Measurements from ENCODE around the gene CCDC170. TPM values are rescaled to one million over a fixed set of nuclear protein-coding genes. Genes with fewer than 3 reads are reported as not detected.
"Not testable (repeated sequence)": the region's sequence is repeated elsewhere in the genome, so short reads cannot be mapped to it uniquely, and the experiment has no call there.

CCDC170 gene
- total RNA-seq, 1 donor from 2014 or later: 0.14 TPM

GRCh38 chr6:151512481-151512880 is 18.7 kb downstream of the CCDC170 start:
- FAIRE-seq (no peak), DNase-seq (ENCODE audit: low read depth) (no peak)
- H3K9ac ChIP-seq (ENCODE audit: low read length): no peak overlapping the region
- Mint-ChIP-seq H3K36me3 (ENCODE audit: low read depth, unreplicated experiment) (no peaks in the 10 kb centered on the region), H3K9me3 (ENCODE audit: unreplicated experiment) (peaks cover 5% of the 10 kb centered on the region), H3K27ac (ENCODE audit: unreplicated experiment) (no peak overlapping the region), H3K27me3 (ENCODE audit: low read depth, unreplicated experiment) (no peaks in the 10 kb centered on the region), H3K4me1 (ENCODE audit: low read depth, unreplicated experiment) (no peaks in the 10 kb centered on the region), H3K4me3 (ENCODE audit: unreplicated experiment) (no peak overlapping the region)
- no peak overlapping the region for H3K4me2 ChIP-seq (ENCODE audit: low read length)
- H3K36me3 ChIP-seq (ENCODE audit: insufficient read depth, low read length): no peaks in the 10 kb centered on the region
- no peaks in the 10 kb centered on the region for H4K20me1 ChIP-seq (ENCODE audit: insufficient read depth, low read length)
- H2AFZ ChIP-seq (ENCODE audit: low read depth, low read length): no peak overlapping the region
- no peaks in the 10 kb centered on the region for H3K79me2 ChIP-seq (ENCODE audit: insufficient read depth, low read length)
- no peaks in the 10 kb centered on the region for H3K9me3 ChIP-seq (ENCODE audit: insufficient read depth, low read depth, low read length)
- H3K27ac ChIP-seq (ENCODE audit: low read depth, low read length): no peak overlapping the region
- no peak for TF ChIP-seq EZH2 (IDR thresholded peaks at IDR 0.05; ENCODE audit: insufficient read depth, low read length)
- TF ChIP-seq, protein P1, sequence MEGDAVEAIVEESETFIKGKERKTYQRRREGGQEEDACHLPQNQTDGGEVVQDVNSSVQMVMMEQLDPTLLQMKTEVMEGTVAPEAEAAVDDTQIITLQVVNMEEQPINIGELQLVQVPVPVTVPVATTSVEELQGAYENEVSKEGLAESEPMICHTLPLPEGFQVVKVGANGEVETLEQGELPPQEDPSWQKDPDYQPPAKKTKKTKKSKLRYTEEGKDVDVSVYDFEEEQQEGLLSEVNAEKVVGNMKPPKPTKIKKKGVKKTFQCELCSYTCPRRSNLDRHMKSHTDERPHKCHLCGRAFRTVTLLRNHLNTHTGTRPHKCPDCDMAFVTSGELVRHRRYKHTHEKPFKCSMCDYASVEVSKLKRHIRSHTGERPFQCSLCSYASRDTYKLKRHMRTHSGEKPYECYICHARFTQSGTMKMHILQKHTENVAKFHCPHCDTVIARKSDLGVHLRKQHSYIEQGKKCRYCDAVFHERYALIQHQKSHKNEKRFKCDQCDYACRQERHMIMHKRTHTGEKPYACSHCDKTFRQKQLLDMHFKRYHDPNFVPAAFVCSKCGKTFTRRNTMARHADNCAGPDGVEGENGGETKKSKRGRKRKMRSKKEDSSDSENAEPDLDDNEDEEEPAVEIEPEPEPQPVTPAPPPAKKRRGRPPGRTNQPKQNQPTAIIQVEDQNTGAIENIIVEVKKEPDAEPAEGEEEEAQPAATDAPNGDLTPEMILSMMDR (IDR thresholded peaks at IDR 0.05; ENCODE audit: insufficient read depth, low read depth, low read length): no peak
- no peaks in the 10 kb centered on the region for H3K27me3 ChIP-seq (ENCODE audit: insufficient read depth, low read length)
- H3K4me1 ChIP-seq (ENCODE audit: insufficient read depth, low read length): no peaks in the 10 kb centered on the region
- no peak overlapping the region for H3K4me3 ChIP-seq (ENCODE audit: insufficient read depth, low read depth, low read length)

DNA sequence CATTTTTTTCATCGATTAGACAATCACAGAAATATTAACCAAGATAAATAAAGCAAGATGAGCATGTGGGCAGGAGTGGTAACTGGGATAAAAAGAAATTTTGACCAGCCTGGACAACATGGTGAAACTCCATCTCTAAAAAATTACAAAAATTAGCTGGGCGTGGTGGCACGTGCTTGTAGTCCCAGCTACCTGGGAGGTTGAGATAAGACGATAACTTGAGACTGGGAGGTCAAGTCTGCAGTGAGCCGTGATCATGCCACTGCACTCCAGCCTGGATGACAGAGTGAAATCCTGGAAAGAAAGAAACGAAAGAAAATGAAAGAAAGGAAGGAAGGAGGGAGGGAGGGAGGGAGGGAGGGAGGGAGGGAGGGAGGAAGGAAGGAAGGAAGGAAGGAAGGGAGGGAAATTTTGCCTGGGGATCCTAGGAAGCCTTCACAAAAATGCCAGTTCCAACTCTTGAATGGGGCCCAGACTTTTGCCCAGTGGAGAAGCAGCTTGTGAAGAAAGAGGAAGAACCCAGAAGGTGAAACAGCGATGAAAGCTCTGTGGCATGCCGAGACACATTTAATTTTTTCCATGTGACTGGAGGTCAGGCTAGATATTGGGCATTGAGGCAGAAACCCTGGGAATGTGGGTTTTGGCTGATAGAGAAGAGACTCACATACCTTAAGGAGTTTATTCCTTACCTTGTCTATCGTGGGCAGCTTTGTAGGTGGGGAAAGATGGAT is 20.3 kb downstream of the CCDC170 start:
- no peaks in the 10 kb centered on the region for H3K4me1 ChIP-seq (ENCODE audit: insufficient read depth, low read length)
- H3K36me3 Mint-ChIP-seq (ENCODE audit: low read depth, unreplicated experiment): no peaks in the 10 kb centered on the region
- peaks cover 16% of the 10 kb centered on the region for H3K9me3 Mint-ChIP-seq (ENCODE audit: unreplicated experiment)
- no peaks in the 10 kb centered on the region for H3K27me3 ChIP-seq (ENCODE audit: insufficient read depth, low read length)
- H3K79me2 ChIP-seq (ENCODE audit: insufficient read depth, low read length): no peaks in the 10 kb centered on the region
- DNase-seq (ENCODE audit: low read depth): no peak
- no peaks in the 10 kb centered on the region for H3K27me3 Mint-ChIP-seq (ENCODE audit: low read depth, unreplicated experiment)
- no peaks in the 10 kb centered on the region for H3K4me1 Mint-ChIP-seq (ENCODE audit: low read depth, unreplicated experiment)
- no peak overlapping the region for H3K27ac ChIP-seq (ENCODE audit: low read depth, low read length)
- H3K36me3 ChIP-seq (ENCODE audit: insufficient read depth, low read length): no peaks in the 10 kb centered on the region
- no peak overlapping the region for H3K9ac ChIP-seq (ENCODE audit: low read length)
- no peaks in the 10 kb centered on the region for H4K20me1 ChIP-seq (ENCODE audit: insufficient read depth, low read length)
- FAIRE-seq: no peak
- H3K9me3 ChIP-seq (ENCODE audit: insufficient read depth, low read depth, low read length): peaks cover 4% of the 10 kb centered on the region
- no peak overlapping the region for H2AFZ ChIP-seq (ENCODE audit: low read depth, low read length)
- H3K27ac Mint-ChIP-seq (ENCODE audit: unreplicated experiment): no peak overlapping the region
- H3K4me2 ChIP-seq (ENCODE audit: low read length): no peak overlapping the region
- H3K4me3 Mint-ChIP-seq (ENCODE audit: unreplicated experiment): no peak overlapping the region
- H3K4me3 ChIP-seq (ENCODE audit: insufficient read depth, low read depth, low read length): no peak overlapping the region
- TF ChIP-seq, protein P1 (IDR thresholded peaks at IDR 0.05; ENCODE audit: insufficient read depth, low read depth, low read length): no peak
- TF ChIP-seq EZH2 (IDR thresholded peaks at IDR 0.05; ENCODE audit: insufficient read depth, low read length): no peak

GRCh38 chr6:151518992-151519391 is 25.2 kb downstream of the CCDC170 start:
- not testable (repeated sequence) for H3K27ac Mint-ChIP-seq (ENCODE audit: unreplicated experiment); H3K4me3 ChIP-seq (ENCODE audit: insufficient read depth, low read depth, low read length); DNase-seq (ENCODE audit: low read depth); H4K20me1 ChIP-seq (ENCODE audit: insufficient read depth, low read length); H3K36me3 ChIP-seq (ENCODE audit: insufficient read depth, low read length); H2AFZ ChIP-seq (ENCODE audit: low read depth, low read length); H3K36me3 Mint-ChIP-seq (ENCODE audit: low read depth, unreplicated experiment); H3K4me1 ChIP-seq (ENCODE audit: insufficient read depth, low read length); H3K9ac ChIP-seq (ENCODE audit: low read length); H3K4me2 ChIP-seq (ENCODE audit: low read length); H3K4me3 Mint-ChIP-seq (ENCODE audit: unreplicated experiment); H3K4me1 Mint-ChIP-seq (ENCODE audit: low read depth, unreplicated experiment); FAIRE-seq; H3K9me3 ChIP-seq (ENCODE audit: insufficient read depth, low read depth, low read length); H3K27ac ChIP-seq (ENCODE audit: low read depth, low read length); H3K27me3 Mint-ChIP-seq (ENCODE audit: low read depth, unreplicated experiment); H3K79me2 ChIP-seq (ENCODE audit: insufficient read depth, low read length); H3K27me3 ChIP-seq (ENCODE audit: insufficient read depth, low read length)
- peaks cover 33% of the 10 kb centered on the region for H3K9me3 Mint-ChIP-seq (ENCODE audit: unreplicated experiment)
